Neural crest cell (in vitro differentiated cells): Measurements from ENCODE around the gene B3GALNT1. TPM values are rescaled to one million over a fixed set of nuclear protein-coding genes. Genes with fewer than 3 reads are reported as not detected.

Source experiments
- DNase-seq: peaks from one replicate; pipeline ENCODE4 v3.0.0; 2021; ENCODE audit warnings: low read depth, mixed read lengths, low spot score
- H3K27ac Mint-ChIP-seq: one replicate; pipeline ENCODE4 v1.8.0; 2021; ENCODE audit warnings: mild to moderate bottlenecking, mixed read lengths; ENCODE audit not compliant: unreplicated experiment
- H3K27me3 Mint-ChIP-seq: 2 replicates; pipeline ENCODE4 v1.8.0; 2021; ENCODE audit warnings: low read depth, mild to moderate bottlenecking, mixed read lengths
- H3K36me3 Mint-ChIP-seq: 2 replicates; pipeline ENCODE4 v1.8.0; 2021; ENCODE audit warnings: low read depth, mild to moderate bottlenecking, mixed read lengths
- H3K4me1 Mint-ChIP-seq: 2 replicates; pipeline ENCODE4 v1.8.0; 2021; ENCODE audit warnings: mixed read lengths
- H3K4me3 Mint-ChIP-seq: one replicate; pipeline ENCODE4 v1.8.0; 2021; ENCODE audit warnings: mild to moderate bottlenecking, mixed read lengths
- H3K9me3 Mint-ChIP-seq: 2 replicates; pipeline ENCODE4 v1.8.0; 2021; ENCODE audit warnings: mixed read lengths
- total RNA-seq: library from RNA; stranded (reverse); gene quantifications from 2 replicates; pipeline ENCODE4 v1.2.1, GENCODE V29; 2021
- TF ChIP-seq, protein P1 (sequence below): fragments of 200-600 bp; sonication (generic); conservative IDR thresholded peaks from 2 replicates; pipeline ENCODE4 v1.5.0; 2021; ENCODE audit warnings: antibody characterized with exemption, mild to moderate bottlenecking

The B3GALNT1 gene
- total RNA-seq, 1 donor from 2014 or later = 27.1 TPM

DNA sequence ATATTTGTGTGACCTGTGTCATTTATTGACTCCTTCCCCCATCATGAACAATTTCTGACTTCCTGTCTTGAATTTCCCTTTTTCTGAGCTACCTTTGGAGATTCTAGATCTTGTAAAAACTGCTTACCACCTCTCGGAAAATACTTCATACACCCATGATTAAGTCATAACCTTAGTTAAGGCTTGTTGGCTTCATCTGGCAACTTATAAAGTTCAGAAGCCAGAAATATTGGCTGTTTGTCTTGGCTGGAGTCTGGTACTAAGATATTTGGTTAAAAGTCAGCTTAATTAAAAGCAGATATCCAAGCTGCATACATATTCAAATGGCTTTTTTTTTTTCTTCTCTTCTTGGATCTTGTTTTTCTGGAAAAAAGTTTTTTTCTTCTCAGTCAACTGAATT, 37.3 kb upstream of the B3GALNT1 start:
- Mint-ChIP-seq H3K9me3 (peaks cover 12% of the 10 kb centered on the region), H3K27ac (no peak overlapping the region), H3K27me3 (no peaks in the 10 kb centered on the region), H3K4me1 (no peaks in the 10 kb centered on the region), H3K36me3 (peaks cover 2% of the 10 kb centered on the region), H3K4me3 (no peak overlapping the region)
- TF ChIP-seq, protein P1, sequence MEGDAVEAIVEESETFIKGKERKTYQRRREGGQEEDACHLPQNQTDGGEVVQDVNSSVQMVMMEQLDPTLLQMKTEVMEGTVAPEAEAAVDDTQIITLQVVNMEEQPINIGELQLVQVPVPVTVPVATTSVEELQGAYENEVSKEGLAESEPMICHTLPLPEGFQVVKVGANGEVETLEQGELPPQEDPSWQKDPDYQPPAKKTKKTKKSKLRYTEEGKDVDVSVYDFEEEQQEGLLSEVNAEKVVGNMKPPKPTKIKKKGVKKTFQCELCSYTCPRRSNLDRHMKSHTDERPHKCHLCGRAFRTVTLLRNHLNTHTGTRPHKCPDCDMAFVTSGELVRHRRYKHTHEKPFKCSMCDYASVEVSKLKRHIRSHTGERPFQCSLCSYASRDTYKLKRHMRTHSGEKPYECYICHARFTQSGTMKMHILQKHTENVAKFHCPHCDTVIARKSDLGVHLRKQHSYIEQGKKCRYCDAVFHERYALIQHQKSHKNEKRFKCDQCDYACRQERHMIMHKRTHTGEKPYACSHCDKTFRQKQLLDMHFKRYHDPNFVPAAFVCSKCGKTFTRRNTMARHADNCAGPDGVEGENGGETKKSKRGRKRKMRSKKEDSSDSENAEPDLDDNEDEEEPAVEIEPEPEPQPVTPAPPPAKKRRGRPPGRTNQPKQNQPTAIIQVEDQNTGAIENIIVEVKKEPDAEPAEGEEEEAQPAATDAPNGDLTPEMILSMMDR = no peak
- no peak for DNase-seq

DNA sequence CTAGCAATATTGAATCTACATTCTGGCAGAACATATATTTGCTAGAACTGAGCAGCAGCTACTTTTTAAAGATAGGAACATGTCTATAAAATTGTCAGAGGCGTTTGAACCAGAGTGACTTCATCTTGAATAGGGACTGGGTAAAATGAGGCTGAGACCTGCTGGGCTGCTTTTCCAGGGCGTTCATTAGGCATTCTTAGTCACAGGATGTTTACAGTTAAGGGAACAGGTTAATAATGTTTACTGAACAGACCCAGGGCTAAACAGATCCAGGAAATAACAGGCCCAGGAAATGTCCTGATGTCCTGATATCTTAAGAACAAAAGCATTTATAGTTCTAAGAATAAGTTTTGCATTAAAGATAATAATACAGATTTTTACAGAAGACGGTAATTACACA, 34.5 kb upstream of the B3GALNT1 start:
- Mint-ChIP-seq H3K27me3 (no peaks in the 10 kb centered on the region), H3K9me3 (peaks cover 8% of the 10 kb centered on the region), H3K27ac (no peak overlapping the region), H3K4me1 (no peaks in the 10 kb centered on the region), H3K36me3 (peaks cover 2% of the 10 kb centered on the region), H3K4me3 (no peak overlapping the region)
- TF ChIP-seq, protein P1 = no peak
- DNase-seq = no peak

DNA sequence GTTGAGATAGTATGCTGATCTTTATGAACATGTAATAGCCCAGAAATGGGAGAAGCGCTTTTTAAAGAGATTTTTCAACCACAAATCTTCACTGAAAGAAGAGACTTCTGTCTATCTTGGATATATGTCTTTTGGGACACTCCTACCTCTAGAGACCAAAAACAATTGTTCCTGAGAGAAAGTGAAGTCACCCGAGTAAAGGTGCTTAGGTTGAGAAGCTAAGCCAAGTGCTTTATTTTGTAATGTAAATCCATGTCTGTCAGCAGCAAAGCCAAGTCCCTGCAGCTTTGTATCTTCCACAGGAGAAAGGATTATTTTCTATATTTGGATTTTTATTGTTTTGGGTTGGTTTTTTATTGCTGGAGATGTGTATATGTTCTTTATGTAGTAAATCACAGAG, 32.1 kb upstream of the B3GALNT1 start:
- Mint-ChIP-seq H3K4me1 (no peaks in the 10 kb centered on the region), H3K4me3 (no peak overlapping the region), H3K9me3 (peaks cover 3% of the 10 kb centered on the region), H3K27me3 (no peaks in the 10 kb centered on the region), H3K27ac (no peak overlapping the region), H3K36me3 (no peaks in the 10 kb centered on the region)
- TF ChIP-seq, protein P1 = no peak
- DNase-seq = no peak

DNA sequence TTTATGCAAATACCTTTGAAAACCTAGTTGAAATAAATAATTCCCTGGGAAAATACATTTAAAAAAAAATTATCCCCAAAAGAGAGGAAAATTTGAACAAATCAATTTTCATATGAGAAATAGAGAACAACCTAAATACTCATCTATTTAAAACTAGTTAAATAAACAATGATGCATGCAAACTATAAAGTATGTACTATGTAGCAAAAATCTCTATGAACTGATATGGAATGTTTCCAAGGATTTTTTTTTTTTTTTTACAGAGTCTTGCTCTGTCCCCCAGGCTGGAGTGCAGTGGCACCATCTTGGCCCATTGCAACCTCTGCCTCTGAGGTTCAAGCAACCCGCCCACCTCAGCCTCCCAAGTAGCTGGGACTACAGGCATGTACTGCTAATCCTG, 27.2 kb upstream of the B3GALNT1 start:
- no peak overlapping the region for H3K4me3 Mint-ChIP-seq
- no peaks in the 10 kb centered on the region for H3K4me1 Mint-ChIP-seq
- H3K9me3 Mint-ChIP-seq = peaks cover 2% of the 10 kb centered on the region
- H3K27ac Mint-ChIP-seq = no peak overlapping the region
- TF ChIP-seq, protein P1 = no peak
- H3K27me3 Mint-ChIP-seq = no peaks in the 10 kb centered on the region
- no peaks in the 10 kb centered on the region for H3K36me3 Mint-ChIP-seq
- no peak for DNase-seq

DNA sequence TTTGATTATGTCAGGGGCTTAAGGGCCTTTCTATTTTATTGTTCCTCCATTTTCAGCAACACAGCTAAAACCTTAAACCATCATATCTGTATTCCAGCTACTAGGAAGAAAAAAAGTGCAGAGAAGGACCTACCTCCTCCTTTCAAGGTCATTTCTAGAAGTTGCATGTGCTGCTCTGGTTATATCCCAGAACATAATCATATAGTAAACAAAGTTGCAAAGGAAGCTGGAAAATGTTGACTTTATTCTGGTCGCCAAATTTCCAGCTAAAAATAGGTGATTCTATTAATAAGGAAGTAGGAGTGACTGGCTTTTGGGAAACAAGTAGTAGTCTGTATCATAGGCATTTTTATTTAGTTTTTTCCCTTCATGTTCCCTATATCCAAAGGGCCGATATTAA, 21.3 kb upstream of the B3GALNT1 start:
- no peak for DNase-seq
- no peak overlapping the region for H3K4me3 Mint-ChIP-seq
- peaks cover 12% of the 10 kb centered on the region for H3K9me3 Mint-ChIP-seq
- no peaks in the 10 kb centered on the region for H3K4me1 Mint-ChIP-seq
- no peak overlapping the region for H3K27ac Mint-ChIP-seq
- H3K36me3 Mint-ChIP-seq = peaks cover 7% of the 10 kb centered on the region
- TF ChIP-seq, protein P1 = no peak
- H3K27me3 Mint-ChIP-seq = no peaks in the 10 kb centered on the region

DNA sequence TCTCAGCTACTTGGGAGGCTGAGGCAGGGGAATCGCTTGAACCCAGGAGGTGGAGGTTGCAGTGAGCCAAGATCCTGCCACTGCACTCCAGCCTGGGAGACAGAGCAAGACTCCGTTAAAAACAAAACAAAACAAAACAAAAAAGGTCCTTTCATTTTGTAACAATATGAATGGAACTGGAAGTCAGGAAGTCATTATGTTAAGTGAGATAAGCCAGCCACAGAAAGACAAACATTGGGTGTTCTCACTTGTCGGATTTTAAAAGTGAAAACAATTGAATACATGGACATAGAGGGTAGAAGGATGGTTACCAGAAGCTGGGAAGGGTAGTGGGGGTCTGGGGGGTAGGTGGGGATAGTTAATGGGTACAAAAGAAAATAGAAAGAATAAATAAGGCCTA, 12.5 kb upstream of the B3GALNT1 start:
- Mint-ChIP-seq H3K36me3 (peaks cover 26% of the 10 kb centered on the region), H3K4me3 (no peak overlapping the region), H3K9me3 (peaks cover 30% of the 10 kb centered on the region), H3K27ac (no peak overlapping the region), H3K4me1 (no peaks in the 10 kb centered on the region), H3K27me3 (no peaks in the 10 kb centered on the region)
- no peak for DNase-seq
- TF ChIP-seq, protein P1 = no peak
